Measurements from ENCODE around the gene CAD.

Gene CAD

GRCh38 chr2:27284996-27285395 is 67.8 kb downstream of the CAD start:
- no peak for DNase-seq

- no peak for DNase-seq
Observed at GRCh38 chr2:27285481-27285880, 68.3 kb downstream of the CAD start.

- no peak for DNase-seq
Observed at GRCh38 chr2:27288610-27289009, 71.4 kb downstream of the CAD start.

GRCh38 chr2:27290549-27290948 is 73.4 kb downstream of the CAD start:
- no peak for DNase-seq

- no peak for DNase-seq
Observed at GRCh38 chr2:27291865-27292264, 74.7 kb downstream of the CAD start.

All from CD4-positive, alpha-beta T cell treated with Interleukin-21 for 1 hour (primary cell).